Measurements from ENCODE around the gene FGF14. TPM values are rescaled to one million over a fixed set of nuclear protein-coding genes. Genes with fewer than 3 reads are reported as not detected.

The FGF14 gene
- total and polyA plus RNA-seq, 4 experiments from 2014 or later = 0.33 to 0.55 (median 0.35) TPM; not detected in 1

DNA sequence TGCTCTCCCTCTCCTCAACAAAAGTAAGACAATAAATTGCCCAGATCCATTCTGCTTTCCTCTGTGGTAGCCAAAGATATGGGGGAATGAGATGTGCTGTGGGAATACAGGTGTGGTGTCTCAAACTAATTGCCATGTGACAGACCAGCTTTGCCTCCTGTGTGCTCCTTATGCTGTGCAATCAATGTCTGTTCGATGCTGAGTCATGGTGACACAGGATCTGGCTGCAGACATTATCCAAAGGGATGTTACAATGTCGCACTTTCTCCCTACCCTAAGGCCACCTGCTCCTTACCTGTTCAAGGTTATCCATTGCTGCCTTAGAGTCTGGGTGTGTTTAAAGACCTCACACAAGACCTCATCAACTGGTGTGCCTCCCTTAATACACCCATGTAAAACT lies 32.5 kb downstream of the FGF14 start:
- no peak overlapping the region for H3K4me3 Mint-ChIP-seq
- POLR2A ChIA-PET (ENCODE audit: partially characterized antibody) = no interaction called here
- CTCF ChIA-PET (ENCODE audit: partially characterized antibody) = no interaction called here

DNA sequence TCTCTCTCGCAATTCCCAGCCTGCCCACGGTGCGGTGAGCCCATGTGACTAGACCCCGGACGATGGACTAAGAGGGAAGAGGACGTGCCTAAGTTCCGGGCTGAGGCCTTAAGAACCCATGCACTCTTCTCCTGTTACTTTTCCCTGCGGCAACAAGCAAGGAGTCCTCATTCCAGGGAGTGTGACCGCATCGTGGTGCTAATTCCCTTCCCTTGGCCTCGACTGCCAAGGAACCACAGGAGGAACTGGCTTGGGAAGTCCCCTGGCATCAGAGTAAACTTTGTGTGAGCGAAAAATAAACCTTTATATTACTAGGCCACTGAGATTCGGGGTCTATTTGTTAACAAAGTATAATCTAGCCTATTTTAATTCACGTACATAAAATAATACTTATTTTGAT lies 34.0 kb downstream of the FGF14 start:
- Histone ChIP-seq H3K36me3 (ENCODE audit: insufficient read depth, low read length) (no peaks in the 10 kb centered on the region), H3K4me3 (ENCODE audit: low read length in 2 of 2) (no peak overlapping the region), H3K4me1 (ENCODE audit: insufficient read depth, low read length) (no peaks in the 10 kb centered on the region), H3K27me3 (ENCODE audit: insufficient read depth, low read length) (no peaks in the 10 kb centered on the region), H3K9me3 (ENCODE audit: control insufficient read depth in 1 of 2, low read length in 2 of 2) (no peaks in the 10 kb centered on the region), H3K27ac (ENCODE audit: low read depth, low read length) (no peak overlapping the region)
- Mint-ChIP-seq H3K9me3 (no peaks in the 10 kb centered on the region), H3K36me3 (no peaks in the 10 kb centered on the region), H3K27ac (no peak overlapping the region), H3K27me3 (peaks cover 11 to 12% of the 10 kb centered on the region in 2 donors), H3K4me3 (no peak overlapping the region), H3K4me1 (no peaks in the 10 kb centered on the region)
- DNase-seq = no peak
- POLR2A ChIA-PET (ENCODE audit: partially characterized antibody) = no interaction called here
- intact Hi-C loops (cut with micrococcal nuclease) = no loop called here
- CTCF ChIA-PET (ENCODE audit: partially characterized antibody) = no interaction called here

More for the DNA sequence above, 32.5 kb downstream of the FGF14 start:
- H3K4me1 Mint-ChIP-seq = no peaks in the 10 kb centered on the region
- Histone ChIP-seq H3K9me3 (ENCODE audit: control insufficient read depth in 1 of 2, low read length in 2 of 2) (no peaks in the 10 kb centered on the region), H3K4me3 (ENCODE audit: low read length in 2 of 2) (no peak overlapping the region), H3K36me3 (ENCODE audit: insufficient read depth, low read length) (no peaks in the 10 kb centered on the region), H3K27me3 (ENCODE audit: insufficient read depth, low read length) (no peaks in the 10 kb centered on the region), H3K4me1 (ENCODE audit: insufficient read depth, low read length) (no peaks in the 10 kb centered on the region), H3K27ac (ENCODE audit: low read depth, low read length) (no peak overlapping the region)
- H3K9me3 Mint-ChIP-seq = no peaks in the 10 kb centered on the region
- intact Hi-C loops (cut with micrococcal nuclease) = no loop called here
- no peak overlapping the region for H3K27ac Mint-ChIP-seq
- no peak for DNase-seq
- peaks cover 7% of the 10 kb centered on the region in 2 donors for H3K27me3 Mint-ChIP-seq
- H3K36me3 Mint-ChIP-seq = no peaks in the 10 kb centered on the region

DNA sequence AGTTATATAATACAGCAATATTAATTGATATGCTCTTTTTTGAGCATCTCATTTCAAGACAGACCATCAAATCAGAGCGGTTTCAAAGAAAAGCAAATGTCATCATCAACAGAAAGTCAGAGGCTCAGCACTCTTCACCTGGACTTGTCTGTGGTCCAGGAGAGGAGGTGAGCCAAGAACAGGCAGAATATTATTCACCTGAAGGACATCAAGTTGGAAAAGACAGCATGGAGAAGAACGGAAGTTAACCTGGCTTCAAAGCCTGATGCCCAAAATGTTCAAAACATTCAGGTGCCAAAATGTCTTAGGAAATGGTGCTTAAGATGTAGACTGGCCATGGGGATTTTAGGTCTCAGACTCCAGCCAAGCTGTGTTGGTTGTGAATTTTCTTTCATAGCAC lies 40.7 kb downstream of the FGF14 start:
- Histone ChIP-seq H3K4me3 (ENCODE audit: low read length in 2 of 2) (no peak overlapping the region), H3K4me1 (ENCODE audit: insufficient read depth, low read length) (no peaks in the 10 kb centered on the region), H3K27ac (ENCODE audit: low read depth, low read length) (no peak overlapping the region), H3K9me3 (ENCODE audit: control insufficient read depth in 1 of 2, low read length in 2 of 2) (no peaks in the 10 kb centered on the region), H3K36me3 (ENCODE audit: insufficient read depth, low read length) (no peaks in the 10 kb centered on the region), H3K27me3 (ENCODE audit: insufficient read depth, low read length) (no peaks in the 10 kb centered on the region)
- H3K27ac Mint-ChIP-seq = no peak overlapping the region
- no peak for DNase-seq
- intact Hi-C loops (cut with micrococcal nuclease) = no loop called here
- POLR2A ChIA-PET (ENCODE audit: partially characterized antibody) = no interaction called here
- no peaks in the 10 kb centered on the region for H3K36me3 Mint-ChIP-seq
- H3K4me1 Mint-ChIP-seq = no peaks in the 10 kb centered on the region
- peaks cover 19 to 20% of the 10 kb centered on the region in 2 donors for H3K27me3 Mint-ChIP-seq
- H3K9me3 Mint-ChIP-seq = no peaks in the 10 kb centered on the region
- CTCF ChIA-PET (ENCODE audit: partially characterized antibody) = no interaction called here
- H3K4me3 Mint-ChIP-seq = no peak overlapping the region

DNA sequence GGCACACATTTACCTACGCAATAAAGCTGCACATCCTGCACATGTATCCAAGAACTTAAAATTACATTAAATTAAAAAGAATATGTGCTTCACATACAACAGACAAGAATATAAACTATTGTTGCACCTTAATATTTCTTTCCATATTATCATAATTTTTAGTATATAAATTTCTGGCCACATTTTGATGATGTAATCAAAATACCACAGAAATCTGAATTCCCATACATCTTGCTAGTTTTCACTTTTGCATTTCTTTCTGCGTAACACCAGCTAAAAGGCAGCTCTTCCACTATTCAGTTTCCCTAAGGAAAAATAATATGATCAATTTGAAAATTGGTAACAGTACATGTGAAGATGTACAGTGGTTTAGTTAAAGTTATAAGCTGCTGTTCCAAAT lies 42.6 kb downstream of the FGF14 start:
- ChIA-PET POLR2A (ENCODE audit: partially characterized antibody) (no interaction called here), CTCF (ENCODE audit: partially characterized antibody) (no interaction called here)
- peaks cover 13 to 17% of the 10 kb centered on the region in 2 donors for H3K27me3 Mint-ChIP-seq
- no peak overlapping the region for H3K4me3 Mint-ChIP-seq
- H3K4me1 Mint-ChIP-seq = no peaks in the 10 kb centered on the region
- no peaks in the 10 kb centered on the region for H3K36me3 Mint-ChIP-seq
- no peaks in the 10 kb centered on the region for H3K27me3 ChIP-seq (ENCODE audit: insufficient read depth, low read length)
- no peaks in the 10 kb centered on the region for H3K9me3 ChIP-seq (ENCODE audit: control insufficient read depth in 1 of 2, low read length in 2 of 2)
- intact Hi-C loops (cut with micrococcal nuclease) = no loop called here
- H3K4me3 ChIP-seq (ENCODE audit: low read length in 2 of 2) = no peak overlapping the region
- no peaks in the 10 kb centered on the region for H3K9me3 Mint-ChIP-seq
- no peak for DNase-seq
- no peak overlapping the region for H3K27ac Mint-ChIP-seq
- H3K27ac ChIP-seq (ENCODE audit: low read depth, low read length) = no peak overlapping the region
- no peaks in the 10 kb centered on the region for H3K36me3 ChIP-seq (ENCODE audit: insufficient read depth, low read length)
- H3K4me1 ChIP-seq (ENCODE audit: insufficient read depth, low read length) = no peaks in the 10 kb centered on the region

DNA sequence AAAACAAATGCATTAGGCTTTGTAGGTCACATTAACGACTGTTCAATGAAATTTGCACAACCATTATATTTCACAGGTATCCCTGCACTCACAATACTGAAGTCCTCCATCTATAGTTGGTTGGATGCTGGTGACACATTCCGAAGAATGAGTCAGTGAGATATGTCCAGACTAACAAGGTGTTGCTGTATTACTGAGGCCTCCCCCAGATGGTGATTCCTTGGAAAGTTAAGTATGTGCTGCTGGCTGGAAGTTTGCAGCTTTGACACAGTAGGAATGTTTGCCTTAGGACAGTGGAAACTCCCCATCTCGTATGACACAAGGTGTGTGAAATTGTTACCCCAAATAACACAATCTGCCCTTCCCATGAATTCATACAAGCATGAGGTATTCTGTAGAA lies 46.6 kb downstream of the FGF14 start:
- H3K36me3 Mint-ChIP-seq = no peaks in the 10 kb centered on the region
- Histone ChIP-seq H3K27me3 (ENCODE audit: insufficient read depth, low read length) (no peaks in the 10 kb centered on the region), H3K9me3 (ENCODE audit: control insufficient read depth in 1 of 2, low read length in 2 of 2) (no peaks in the 10 kb centered on the region), H3K27ac (ENCODE audit: low read depth, low read length) (no peak overlapping the region), H3K4me3 (ENCODE audit: low read length in 2 of 2) (no peak overlapping the region), H3K36me3 (ENCODE audit: insufficient read depth, low read length) (no peaks in the 10 kb centered on the region), H3K4me1 (ENCODE audit: insufficient read depth, low read length) (no peaks in the 10 kb centered on the region)
- ChIA-PET CTCF (ENCODE audit: partially characterized antibody) (no interaction called here), POLR2A (ENCODE audit: partially characterized antibody) (no interaction called here)
- no peaks in the 10 kb centered on the region for H3K4me1 Mint-ChIP-seq
- intact Hi-C loops (cut with micrococcal nuclease) = no loop called here
- peaks cover 8 to 13% of the 10 kb centered on the region in 2 donors for H3K27me3 Mint-ChIP-seq
- H3K4me3 Mint-ChIP-seq = no peak overlapping the region
- no peak for DNase-seq
- no peaks in the 10 kb centered on the region for H3K9me3 Mint-ChIP-seq
- no peak overlapping the region for H3K27ac Mint-ChIP-seq

DNA sequence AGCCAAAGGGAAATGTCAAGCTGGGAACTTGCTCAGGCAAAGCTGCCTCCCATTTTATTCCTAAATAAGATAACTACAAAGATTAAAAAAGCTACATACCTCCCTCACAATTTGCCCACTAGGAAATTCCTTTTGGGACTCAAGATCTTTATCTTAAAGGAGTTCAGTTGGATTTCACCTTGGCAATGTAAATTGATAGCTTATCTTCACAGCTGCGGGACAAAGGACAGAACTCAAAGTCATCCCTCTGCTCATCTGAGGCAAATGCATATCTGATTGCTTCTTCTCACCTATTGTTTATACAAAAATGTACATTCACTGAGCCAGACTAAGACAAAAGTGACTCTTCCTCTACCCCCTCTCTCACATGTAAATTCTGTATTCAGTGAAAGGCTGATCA lies 47.8 kb downstream of the FGF14 start:
- Mint-ChIP-seq H3K36me3 (no peaks in the 10 kb centered on the region), H3K27ac (no peak overlapping the region), H3K27me3 (peaks cover 11% of the 10 kb centered on the region in 2 donors), H3K4me1 (no peaks in the 10 kb centered on the region), H3K4me3 (no peak overlapping the region), H3K9me3 (no peaks in the 10 kb centered on the region)
- no peaks in the 10 kb centered on the region for H3K27me3 ChIP-seq (ENCODE audit: insufficient read depth, low read length)
- no peaks in the 10 kb centered on the region for H3K36me3 ChIP-seq (ENCODE audit: insufficient read depth, low read length)
- no peak overlapping the region for H3K4me3 ChIP-seq (ENCODE audit: low read length in 2 of 2)
- DNase-seq = no peak
- no peak overlapping the region for H3K27ac ChIP-seq (ENCODE audit: low read depth, low read length)
- intact Hi-C loops (cut with micrococcal nuclease) = no loop called here
- POLR2A ChIA-PET (ENCODE audit: partially characterized antibody) = no interaction called here
- CTCF ChIA-PET (ENCODE audit: partially characterized antibody) = no interaction called here
- H3K9me3 ChIP-seq (ENCODE audit: control insufficient read depth in 1 of 2, low read length in 2 of 2) = no peaks in the 10 kb centered on the region
- H3K4me1 ChIP-seq (ENCODE audit: insufficient read depth, low read length) = no peaks in the 10 kb centered on the region

DNA sequence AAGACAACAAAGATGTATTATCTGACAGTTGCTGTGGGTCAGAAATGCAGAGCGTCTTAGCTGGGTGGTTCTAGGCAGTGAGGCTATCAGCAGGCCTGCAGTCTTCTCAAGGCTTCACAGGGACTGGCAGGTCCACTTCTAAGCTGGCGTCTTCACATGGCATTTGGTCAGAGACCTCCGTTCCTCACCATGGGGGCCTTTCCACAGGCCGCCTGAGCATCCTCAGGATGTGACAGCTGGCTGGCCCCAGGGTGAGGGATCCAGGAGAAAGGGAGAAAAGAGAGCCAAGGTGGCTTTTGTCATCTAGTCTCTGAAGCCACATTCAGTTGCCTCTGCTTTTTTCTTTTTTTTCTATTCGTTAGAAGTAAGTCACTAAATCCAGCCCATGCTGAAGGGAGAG lies 50.3 kb downstream of the FGF14 start:
- H3K4me1 Mint-ChIP-seq = peaks cover 0 to 1% (median 0%) of the 10 kb centered on the region in 4 donors
- Histone ChIP-seq H3K4me1 (ENCODE audit: insufficient read depth, low read length) (no peaks in the 10 kb centered on the region), H3K27ac (ENCODE audit: low read depth, low read length) (no peak overlapping the region), H3K9me3 (ENCODE audit: control insufficient read depth in 1 of 2, low read length in 2 of 2) (no peaks in the 10 kb centered on the region), H3K27me3 (ENCODE audit: insufficient read depth, low read length) (no peaks in the 10 kb centered on the region), H3K4me3 (ENCODE audit: low read length in 2 of 2) (no peak overlapping the region), H3K36me3 (ENCODE audit: insufficient read depth, low read length) (no peaks in the 10 kb centered on the region)
- POLR2A ChIA-PET (ENCODE audit: partially characterized antibody) = no interaction called here
- CTCF ChIA-PET (ENCODE audit: partially characterized antibody) = no interaction called here
- intact Hi-C loops (cut with micrococcal nuclease) = no loop called here
- H3K9me3 Mint-ChIP-seq = no peaks in the 10 kb centered on the region
- H3K27me3 Mint-ChIP-seq = peaks cover 10 to 11% of the 10 kb centered on the region in 2 donors
- DNase-seq = no peak
- no peak overlapping the region for H3K27ac Mint-ChIP-seq
- no peak overlapping the region for H3K4me3 Mint-ChIP-seq
- H3K36me3 Mint-ChIP-seq = no peaks in the 10 kb centered on the region

DNA sequence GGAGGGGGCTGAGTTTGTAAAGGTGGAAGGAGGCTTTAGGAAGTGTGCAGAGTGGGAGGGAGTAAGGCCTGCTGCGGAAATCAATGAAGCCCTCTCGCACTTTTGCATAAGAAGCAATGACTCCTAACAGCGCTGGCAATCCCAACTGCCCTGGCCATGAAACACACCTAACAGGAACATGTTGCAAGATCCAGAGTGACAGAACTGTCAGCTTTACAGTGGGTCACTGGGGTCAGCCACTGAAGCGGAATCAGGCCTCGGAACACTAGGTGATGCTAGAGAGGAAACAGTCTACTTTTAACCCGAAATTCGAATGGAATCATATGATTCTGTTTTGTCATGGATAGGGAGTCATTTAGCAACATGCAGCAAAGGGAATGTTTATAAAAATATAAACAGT lies 54.4 kb downstream of the FGF14 start:
- no peaks in the 10 kb centered on the region for H3K27me3 ChIP-seq (ENCODE audit: insufficient read depth, low read length)
- no peak overlapping the region for H3K27ac ChIP-seq (ENCODE audit: low read depth, low read length)
- peaks cover 0 to 1% (median 0%) of the 10 kb centered on the region in 4 donors for H3K4me1 Mint-ChIP-seq
- peaks cover 7 to 8% of the 10 kb centered on the region in 2 donors for H3K27me3 Mint-ChIP-seq
- H3K9me3 ChIP-seq (ENCODE audit: control insufficient read depth in 1 of 2, low read length in 2 of 2) = no peaks in the 10 kb centered on the region
- no peaks in the 10 kb centered on the region for H3K36me3 Mint-ChIP-seq
- intact Hi-C loops (cut with micrococcal nuclease) = no loop called here
- DNase-seq = no peak
- H3K4me3 ChIP-seq (ENCODE audit: low read length in 2 of 2) = no peak overlapping the region
- H3K9me3 Mint-ChIP-seq = no peaks in the 10 kb centered on the region
- CTCF ChIA-PET (ENCODE audit: partially characterized antibody) = no interaction called here
- POLR2A ChIA-PET (ENCODE audit: partially characterized antibody) = no interaction called here
- H3K4me1 ChIP-seq (ENCODE audit: insufficient read depth, low read length) = no peaks in the 10 kb centered on the region
- H3K4me3 Mint-ChIP-seq = peak overlapping the region in 1 of 8 donors; percentile 72
- no peaks in the 10 kb centered on the region for H3K36me3 ChIP-seq (ENCODE audit: insufficient read depth, low read length)
- no peak overlapping the region for H3K27ac Mint-ChIP-seq

Data from CD4-positive, alpha-beta memory T cell (primary cell).